Astrocyte of the spinal cord (primary cell): ENCODE data around the gene MEF2A.

ENCODE experiments used
- DNase-seq: peaks from one replicate; pipeline ENCODE4 v3.0.0; 2011; ENCODE audit warnings: low read depth, low spot score
- H3K4me3 ChIP-seq: 2 replicates; pipeline ENCODE4 v1.5.1; 2011; ENCODE audit warnings: low read depth, mild to moderate bottlenecking, low read length, moderate library complexity
- in situ Hi-C: cut with HindIII; loops from 2 replicates; pipeline ENCODE4 v1.10.0; 2017; ENCODE audit warnings: low sequenced_read_pairs
- TF ChIP-seq, protein P1 (sequence below): IDR thresholded peaks from 2 replicates; pipeline ENCODE4 v1.5.1; 2012; ENCODE audit warnings: low read depth, mild to moderate bottlenecking, low read length, inconsistent platforms

MEF2A gene

DNA sequence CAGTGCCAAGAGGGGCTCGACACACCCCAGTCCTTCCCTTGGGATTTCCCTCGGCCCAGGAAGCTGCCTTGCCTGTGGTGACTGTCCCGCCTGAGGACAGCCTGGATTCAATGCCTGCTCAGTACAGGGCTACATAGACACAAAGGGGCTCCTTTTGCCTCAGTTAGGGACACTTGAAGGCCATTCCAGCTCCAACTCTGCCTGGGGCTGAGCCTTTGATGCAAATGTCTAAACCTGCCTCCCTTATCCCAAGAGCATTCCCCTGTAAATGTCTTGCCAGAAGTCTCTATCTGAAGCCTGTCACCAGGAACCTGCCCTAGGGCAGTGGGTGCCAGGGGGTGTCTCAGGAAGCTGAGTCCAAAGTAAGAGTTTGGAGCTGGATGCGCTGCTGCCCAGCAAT lies 186.8 kb downstream of the MEF2A start:
- in situ Hi-C loops, result no loop called here
- TF ChIP-seq, protein P1, sequence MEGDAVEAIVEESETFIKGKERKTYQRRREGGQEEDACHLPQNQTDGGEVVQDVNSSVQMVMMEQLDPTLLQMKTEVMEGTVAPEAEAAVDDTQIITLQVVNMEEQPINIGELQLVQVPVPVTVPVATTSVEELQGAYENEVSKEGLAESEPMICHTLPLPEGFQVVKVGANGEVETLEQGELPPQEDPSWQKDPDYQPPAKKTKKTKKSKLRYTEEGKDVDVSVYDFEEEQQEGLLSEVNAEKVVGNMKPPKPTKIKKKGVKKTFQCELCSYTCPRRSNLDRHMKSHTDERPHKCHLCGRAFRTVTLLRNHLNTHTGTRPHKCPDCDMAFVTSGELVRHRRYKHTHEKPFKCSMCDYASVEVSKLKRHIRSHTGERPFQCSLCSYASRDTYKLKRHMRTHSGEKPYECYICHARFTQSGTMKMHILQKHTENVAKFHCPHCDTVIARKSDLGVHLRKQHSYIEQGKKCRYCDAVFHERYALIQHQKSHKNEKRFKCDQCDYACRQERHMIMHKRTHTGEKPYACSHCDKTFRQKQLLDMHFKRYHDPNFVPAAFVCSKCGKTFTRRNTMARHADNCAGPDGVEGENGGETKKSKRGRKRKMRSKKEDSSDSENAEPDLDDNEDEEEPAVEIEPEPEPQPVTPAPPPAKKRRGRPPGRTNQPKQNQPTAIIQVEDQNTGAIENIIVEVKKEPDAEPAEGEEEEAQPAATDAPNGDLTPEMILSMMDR, result no peak
- no peak overlapping the region for H3K4me3 ChIP-seq
- DNase-seq, result no peak

GRCh38 chr15:99753066-99753465 lies 187.3 kb downstream of the MEF2A start:
- TF ChIP-seq, protein P1, result no peak
- in situ Hi-C loops, result no loop called here
- H3K4me3 ChIP-seq, result no peak overlapping the region
- DNase-seq, result no peak

DNA sequence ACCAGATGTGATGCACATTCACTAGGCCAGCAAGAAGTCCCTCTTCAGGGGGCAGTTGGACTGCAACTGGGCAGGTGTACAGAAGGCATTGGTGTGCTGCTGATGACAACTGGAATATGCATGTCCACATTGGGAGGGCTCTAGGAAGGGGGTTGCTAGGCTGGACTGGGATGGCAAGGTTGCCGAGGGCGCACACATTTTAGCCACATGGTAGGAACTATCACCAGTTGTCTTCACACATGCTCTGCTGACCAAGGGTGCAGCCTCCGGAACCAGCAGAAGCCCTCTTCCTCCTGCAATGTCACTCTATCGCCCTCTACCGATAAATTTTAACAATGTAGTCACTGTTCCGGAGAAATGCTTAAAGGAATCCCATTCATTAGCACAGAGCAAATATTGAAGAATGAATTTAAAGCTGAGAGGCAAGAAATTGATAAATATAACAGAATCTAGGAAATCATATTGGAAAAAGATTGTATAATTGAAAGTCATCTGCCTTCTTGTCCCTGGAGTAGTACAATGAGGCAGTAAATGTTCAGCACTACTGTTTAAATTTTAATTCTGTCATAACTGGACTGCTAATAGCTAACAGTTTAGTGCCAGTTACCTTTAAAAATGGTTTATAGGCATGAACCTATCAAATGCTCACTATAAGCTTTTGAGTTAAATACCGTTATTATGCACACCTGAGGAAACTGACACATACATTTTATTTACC lies 190.1 kb downstream of the MEF2A start:
- TF ChIP-seq, protein P1, result peak; percentile 77
- DNase-seq, result peak; percentile 71
- in situ Hi-C loops, result no loop called here

DNA sequence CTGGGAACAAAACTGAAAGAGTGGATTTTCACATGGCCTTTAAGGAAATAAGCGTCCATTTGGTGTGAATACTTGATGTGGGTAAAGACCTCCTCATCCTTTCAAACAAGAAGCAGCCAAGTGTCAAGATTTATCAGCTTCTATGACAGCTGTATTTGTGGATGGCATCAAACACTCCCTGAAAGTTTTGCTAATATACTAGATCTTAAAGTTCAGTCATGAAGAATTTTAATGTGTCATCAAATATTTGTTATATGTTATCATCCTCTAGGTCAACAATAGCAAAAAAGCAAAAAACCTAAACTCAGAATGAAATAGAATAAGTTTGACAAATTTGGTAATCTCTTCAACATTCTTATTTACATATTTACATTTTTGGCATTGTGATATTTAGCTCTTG lies 196.5 kb downstream of the MEF2A start:
- TF ChIP-seq, protein P1, result no peak
- no peak for DNase-seq
- H3K4me3 ChIP-seq, result no peak overlapping the region
- in situ Hi-C loops, result no loop called here

More for the DNA sequence above, 190.1 kb downstream of the MEF2A start:
- H3K4me3 ChIP-seq, result no peak overlapping the region

GRCh38 chr15:99763827-99764226 lies 198.0 kb downstream of the MEF2A start:
- TF ChIP-seq, protein P1, result no peak
- no peak overlapping the region for H3K4me3 ChIP-seq
- in situ Hi-C loops, result no loop called here
- DNase-seq, result no peak

DNA sequence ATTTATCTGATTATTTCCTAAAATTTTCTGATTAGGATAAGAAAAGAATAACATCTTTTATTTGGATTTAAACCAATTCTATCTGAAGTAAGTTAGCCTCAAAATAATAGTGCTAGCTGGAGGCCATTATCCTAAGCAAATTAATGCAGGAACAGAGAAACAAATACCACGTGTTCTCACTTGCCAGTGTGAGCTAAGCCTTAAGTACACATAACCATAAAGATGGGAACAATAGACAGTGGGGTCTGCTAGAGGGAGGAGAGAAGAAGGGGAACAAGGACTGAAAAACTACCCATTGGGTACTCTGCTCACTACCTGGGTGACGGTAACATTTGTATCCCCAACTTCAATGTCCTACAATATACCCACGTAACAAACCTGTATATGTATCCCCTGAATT lies 198.7 kb downstream of the MEF2A start:
- in situ Hi-C loops, result no loop called here
- TF ChIP-seq, protein P1, result no peak
- H3K4me3 ChIP-seq, result no peak overlapping the region
- no peak for DNase-seq
